DND-41 (cell line): Measurements from ENCODE around the gene FBXL15.

Experiments
- EZH2 ChIP-seq: IDR thresholded peaks from 3 replicates; pipeline ENCODE4 v1.6.1; 2012; ENCODE audit warnings: borderline replicate concordance, low read depth, mild to moderate bottlenecking, moderate library complexity, low read length, inconsistent platforms; ENCODE audit not compliant: severe bottlenecking
- TF ChIP-seq, protein P1 (sequence below): IDR thresholded peaks from 2 replicates; pipeline ENCODE4 v1.5.1; 2012; ENCODE audit warnings: borderline replicate concordance, low read length, moderate library complexity, mild to moderate bottlenecking; ENCODE audit not compliant: poor library complexity, severe bottlenecking; ENCODE audit errors: extremely low read depth

DNA sequence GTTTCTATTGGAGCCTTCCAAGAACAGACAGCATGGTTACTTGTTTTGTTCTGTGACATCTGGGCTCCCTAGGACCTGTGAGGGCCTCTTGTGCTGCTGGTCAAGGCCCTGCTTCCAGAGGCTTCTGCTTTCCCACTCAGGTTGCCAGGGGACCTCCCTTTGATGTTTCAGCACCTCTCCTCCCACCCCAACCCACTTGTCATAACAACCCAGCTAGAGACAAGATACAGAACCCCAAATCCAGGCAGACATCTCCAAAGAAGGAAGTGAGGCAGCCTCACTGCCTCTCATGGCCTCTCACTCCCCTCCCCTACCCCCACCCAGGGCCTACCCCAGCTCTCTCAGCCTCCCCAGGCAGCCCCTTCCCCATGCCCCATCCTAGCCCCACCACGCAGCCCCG is 13.8 kb upstream of the FBXL15 start:
- TF ChIP-seq, protein P1, sequence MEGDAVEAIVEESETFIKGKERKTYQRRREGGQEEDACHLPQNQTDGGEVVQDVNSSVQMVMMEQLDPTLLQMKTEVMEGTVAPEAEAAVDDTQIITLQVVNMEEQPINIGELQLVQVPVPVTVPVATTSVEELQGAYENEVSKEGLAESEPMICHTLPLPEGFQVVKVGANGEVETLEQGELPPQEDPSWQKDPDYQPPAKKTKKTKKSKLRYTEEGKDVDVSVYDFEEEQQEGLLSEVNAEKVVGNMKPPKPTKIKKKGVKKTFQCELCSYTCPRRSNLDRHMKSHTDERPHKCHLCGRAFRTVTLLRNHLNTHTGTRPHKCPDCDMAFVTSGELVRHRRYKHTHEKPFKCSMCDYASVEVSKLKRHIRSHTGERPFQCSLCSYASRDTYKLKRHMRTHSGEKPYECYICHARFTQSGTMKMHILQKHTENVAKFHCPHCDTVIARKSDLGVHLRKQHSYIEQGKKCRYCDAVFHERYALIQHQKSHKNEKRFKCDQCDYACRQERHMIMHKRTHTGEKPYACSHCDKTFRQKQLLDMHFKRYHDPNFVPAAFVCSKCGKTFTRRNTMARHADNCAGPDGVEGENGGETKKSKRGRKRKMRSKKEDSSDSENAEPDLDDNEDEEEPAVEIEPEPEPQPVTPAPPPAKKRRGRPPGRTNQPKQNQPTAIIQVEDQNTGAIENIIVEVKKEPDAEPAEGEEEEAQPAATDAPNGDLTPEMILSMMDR, result no peak
- no peak for TF ChIP-seq EZH2
